ENCODE data around the gene FGFBP3. TPM values are rescaled to one million over a fixed set of nuclear protein-coding genes. Genes with fewer than 3 reads are reported as not detected.

The FGFBP3 gene
- polyA plus RNA-seq, 1 experiment, result 0.22 TPM

GRCh38 chr10:91891125-91892001 lies 17.9 kb downstream of the FGFBP3 start:
- TF ChIP-seq, protein P1, sequence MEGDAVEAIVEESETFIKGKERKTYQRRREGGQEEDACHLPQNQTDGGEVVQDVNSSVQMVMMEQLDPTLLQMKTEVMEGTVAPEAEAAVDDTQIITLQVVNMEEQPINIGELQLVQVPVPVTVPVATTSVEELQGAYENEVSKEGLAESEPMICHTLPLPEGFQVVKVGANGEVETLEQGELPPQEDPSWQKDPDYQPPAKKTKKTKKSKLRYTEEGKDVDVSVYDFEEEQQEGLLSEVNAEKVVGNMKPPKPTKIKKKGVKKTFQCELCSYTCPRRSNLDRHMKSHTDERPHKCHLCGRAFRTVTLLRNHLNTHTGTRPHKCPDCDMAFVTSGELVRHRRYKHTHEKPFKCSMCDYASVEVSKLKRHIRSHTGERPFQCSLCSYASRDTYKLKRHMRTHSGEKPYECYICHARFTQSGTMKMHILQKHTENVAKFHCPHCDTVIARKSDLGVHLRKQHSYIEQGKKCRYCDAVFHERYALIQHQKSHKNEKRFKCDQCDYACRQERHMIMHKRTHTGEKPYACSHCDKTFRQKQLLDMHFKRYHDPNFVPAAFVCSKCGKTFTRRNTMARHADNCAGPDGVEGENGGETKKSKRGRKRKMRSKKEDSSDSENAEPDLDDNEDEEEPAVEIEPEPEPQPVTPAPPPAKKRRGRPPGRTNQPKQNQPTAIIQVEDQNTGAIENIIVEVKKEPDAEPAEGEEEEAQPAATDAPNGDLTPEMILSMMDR (IDR thresholded peaks at IDR 0.05; ENCODE audit: insufficient read depth, low read depth, low read length), result no peak
- ChIA-PET CTCF (no interaction called here), POLR2A (no interaction called here)
- no peak overlapping the region for H3K4me3 ChIP-seq (ENCODE audit: low read depth, low read length)
- DNase-seq (ENCODE audit: low read depth), result no peak
- H3K36me3 ChIP-seq (ENCODE audit: control insufficient read depth, insufficient read depth, low read length), result no peaks in the 10 kb centered on the region
- H3K27me3 ChIP-seq (ENCODE audit: control insufficient read depth, insufficient read depth, low read length), result no peaks in the 10 kb centered on the region

GRCh38 chr10:91887272-91888076 lies 21.8 kb downstream of the FGFBP3 start:
- Histone ChIP-seq H3K36me3 (ENCODE audit: control insufficient read depth, insufficient read depth, low read length) (no peaks in the 10 kb centered on the region), H3K4me3 (ENCODE audit: low read depth, low read length) (peak overlapping the region; percentile 48), H3K27me3 (ENCODE audit: control insufficient read depth, insufficient read depth, low read length) (no peaks in the 10 kb centered on the region)
- TF ChIP-seq, protein P1 (IDR thresholded peaks at IDR 0.05; ENCODE audit: insufficient read depth, low read depth, low read length), result no peak
- CTCF ChIA-PET, result interaction anchor here (1.0 to 1.3 kb wide), 3 partner anchors 10 to 255 kb away, joined by 3 to 6 read pairs (median 3); partner anchors contain the start of gene PPP1R3C
- no peak for DNase-seq (ENCODE audit: low read depth)
- POLR2A ChIA-PET, result no interaction called here

DNA sequence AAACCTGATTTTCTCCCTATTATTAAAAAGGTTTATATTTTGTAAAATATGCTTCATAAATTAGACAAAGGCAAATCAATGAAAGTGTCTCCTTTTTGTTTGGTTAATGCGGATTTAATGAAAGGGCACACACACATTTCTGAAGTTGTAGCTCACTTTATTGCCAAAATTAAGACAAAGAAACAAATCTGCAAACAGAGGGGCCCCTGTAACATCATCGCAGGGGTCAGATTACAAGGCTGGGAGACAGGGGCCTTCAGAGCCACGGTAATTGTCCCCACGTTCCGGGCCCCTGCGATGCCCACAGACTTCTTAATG lies 22.4 kb downstream of the FGFBP3 start:
- no peaks in the 10 kb centered on the region for H3K36me3 ChIP-seq (ENCODE audit: control insufficient read depth, insufficient read depth, low read length)
- ChIA-PET POLR2A (no interaction called here), CTCF (interaction anchor here (1.0 to 1.3 kb wide), 3 partner anchors 9 to 254 kb away, joined by 3 to 6 read pairs (median 3); partner anchors contain the start of gene PPP1R3C)
- H3K4me3 ChIP-seq (ENCODE audit: low read depth, low read length), result peak overlapping the region; percentile 48
- TF ChIP-seq, protein P1 (IDR thresholded peaks at IDR 0.05; ENCODE audit: insufficient read depth, low read depth, low read length), result no peak
- no peak for DNase-seq (ENCODE audit: low read depth)
- H3K27me3 ChIP-seq (ENCODE audit: control insufficient read depth, insufficient read depth, low read length), result no peaks in the 10 kb centered on the region

DNA sequence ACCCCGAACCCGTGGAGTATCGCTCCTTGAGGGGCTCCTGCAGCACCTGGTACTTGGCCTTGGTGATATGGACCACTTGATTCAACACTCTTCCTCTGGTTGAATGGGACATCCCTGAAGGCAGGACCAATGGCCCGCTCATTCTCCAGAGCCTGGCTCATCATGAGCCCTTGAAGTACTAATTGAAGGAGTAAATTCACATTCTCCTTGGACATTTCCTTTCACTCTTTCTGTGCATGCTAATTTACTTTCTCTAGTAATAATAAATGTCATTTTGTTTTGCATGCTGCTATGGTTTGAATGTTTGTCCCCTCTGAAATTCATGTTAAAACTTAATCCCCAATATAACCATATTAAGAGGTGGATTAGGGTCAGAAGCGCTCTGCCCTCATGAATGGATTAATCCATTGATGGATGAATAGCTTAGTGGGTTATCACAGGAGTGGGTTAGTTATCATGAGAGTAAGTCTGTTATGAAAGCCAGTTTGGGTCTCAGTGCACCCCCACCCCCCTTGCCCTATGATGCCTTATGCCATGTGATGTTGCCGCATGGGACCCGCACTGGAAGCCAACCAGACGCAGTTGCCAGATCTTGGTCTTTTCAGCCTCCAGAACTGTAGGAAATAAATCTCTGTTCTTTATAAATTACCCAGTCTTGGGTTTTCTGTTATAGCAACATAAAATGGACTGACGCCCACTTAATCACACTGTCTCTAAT lies 23.8 kb downstream of the FGFBP3 start:
- TF ChIP-seq, protein P1 (IDR thresholded peaks at IDR 0.05; ENCODE audit: insufficient read depth, low read depth, low read length), result no peak
- no peaks in the 10 kb centered on the region for H3K27me3 ChIP-seq (ENCODE audit: control insufficient read depth, insufficient read depth, low read length)
- no peak for DNase-seq (ENCODE audit: low read depth)
- ChIA-PET CTCF (interaction anchor here (1.1 to 1.3 kb wide), 2 partner anchors 23 to 29 kb away, joined by 3 read pairs; no protein-coding TSS in a partner anchor), POLR2A (no interaction called here)
- H3K36me3 ChIP-seq (ENCODE audit: control insufficient read depth, insufficient read depth, low read length), result no peaks in the 10 kb centered on the region
- H3K4me3 ChIP-seq (ENCODE audit: low read depth, low read length), result no peak overlapping the region
